Ureter (tissue), 1 donor: ENCODE results near the gene TSPAN10. TPM values are rescaled to one million over a fixed set of nuclear protein-coding genes. Genes with fewer than 3 reads are reported as not detected.
"Not testable (repeated sequence)": the region's sequence is repeated elsewhere in the genome, so short reads cannot be mapped to it uniquely, and the experiment has no call there.

Experiments used
- DNase-seq: peaks from one replicate; pipeline ENCODE4 v3.0.0-alpha.2; 2020; ENCODE audit warnings: low spot score
- total RNA-seq: library from RNA; stranded (reverse); gene quantifications from one replicate; pipeline ENCODE4 v1.2.4, GENCODE V29; 2023
- donor health status: DM: yes; HTN: yes; CAD: no.

The TSPAN10 gene
- total RNA-seq = 2.5 TPM

DNA sequence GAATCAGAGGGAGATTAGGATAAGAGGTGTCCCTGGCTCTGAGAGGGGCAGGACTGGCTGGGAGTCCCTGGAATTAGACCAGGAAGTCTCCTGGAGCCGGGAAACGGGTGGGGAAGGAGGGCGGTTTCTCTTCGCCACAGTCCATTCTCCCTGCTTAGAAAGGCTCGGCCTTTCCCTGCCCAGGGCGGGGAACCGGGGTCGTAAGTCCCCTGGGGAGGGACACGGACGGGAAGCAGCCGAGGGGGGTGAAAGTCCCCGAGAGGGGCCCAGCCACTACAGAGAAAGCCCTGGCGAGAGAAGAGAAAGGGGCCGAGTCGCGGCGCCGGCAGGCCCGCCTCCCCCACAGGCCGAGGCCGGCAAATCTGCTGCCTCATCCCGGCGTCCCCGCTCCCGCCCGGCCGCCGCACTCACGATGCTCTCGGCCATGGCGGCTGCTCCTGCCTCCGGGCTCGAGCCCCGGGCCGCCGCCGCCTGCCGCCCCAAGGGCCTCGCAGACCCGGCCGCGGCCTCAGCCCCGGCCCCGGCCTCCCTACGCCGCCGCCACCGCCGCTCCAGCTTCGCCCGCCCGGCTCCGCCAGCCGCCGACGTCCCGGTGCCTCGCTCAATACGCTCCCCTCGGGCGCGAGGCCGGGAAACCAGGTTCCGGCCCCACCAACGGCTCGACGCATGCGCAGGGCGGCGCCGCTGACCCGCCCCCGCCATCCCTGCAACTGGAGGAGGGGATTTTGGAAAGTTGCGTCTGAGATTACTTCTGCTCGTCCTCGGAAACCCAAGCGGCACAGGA lies at the start of gene TSPAN10, which contains the start of gene NPLOC4:
Gene TSPAN10, plus strand, starts transcription at position 692 of the 784 bp plus-strand sequence. CDS start 5,217 bp downstream, outside the sequence.
Gene NPLOC4, minus strand, starts transcription at position 608 of the 784 bp plus-strand sequence. Its CDS starts 182 bp downstream, at position 426.
- peak; percentile 89 for DNase-seq

DNA sequence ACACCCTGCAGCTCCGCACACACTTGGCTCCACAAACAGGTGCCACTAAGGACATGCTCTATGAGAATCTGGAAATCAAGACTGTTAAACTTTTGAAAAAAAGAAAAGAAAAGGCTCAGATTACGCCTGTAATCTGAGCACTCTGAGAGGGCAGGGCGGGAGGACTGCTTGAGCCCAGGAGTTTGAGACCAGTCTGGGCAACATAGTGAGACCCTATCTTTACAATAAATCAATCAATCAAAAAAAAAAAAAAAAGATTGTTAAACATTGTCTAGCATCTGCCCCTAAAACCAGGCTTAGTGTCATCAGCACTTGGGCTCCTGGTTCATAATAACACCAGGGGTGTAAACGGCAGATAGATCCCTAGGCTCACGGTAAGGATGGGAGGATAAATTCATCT lies 47.4 kb upstream of the TSPAN10 start:
- no peak for DNase-seq

DNA sequence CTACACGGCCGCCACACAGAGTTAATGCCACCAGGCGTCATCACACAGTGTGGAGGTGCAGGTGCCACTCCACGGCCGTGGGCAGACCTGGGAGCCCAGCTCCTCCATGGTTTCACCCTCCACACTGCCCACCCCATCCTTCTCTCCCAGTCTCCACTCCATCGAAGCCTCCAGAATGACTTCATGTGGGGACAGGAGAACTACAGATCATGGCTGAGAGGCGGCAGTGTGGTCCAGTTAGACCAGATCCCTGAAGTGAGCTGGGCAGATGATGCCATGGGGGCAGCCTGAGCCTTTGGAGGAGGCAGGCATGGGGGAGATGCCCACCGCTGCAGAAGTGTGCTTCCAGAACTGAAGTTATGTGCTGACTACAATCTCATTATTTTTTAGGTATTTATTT lies 46.9 kb upstream of the TSPAN10 start:
- no peak for DNase-seq

DNA sequence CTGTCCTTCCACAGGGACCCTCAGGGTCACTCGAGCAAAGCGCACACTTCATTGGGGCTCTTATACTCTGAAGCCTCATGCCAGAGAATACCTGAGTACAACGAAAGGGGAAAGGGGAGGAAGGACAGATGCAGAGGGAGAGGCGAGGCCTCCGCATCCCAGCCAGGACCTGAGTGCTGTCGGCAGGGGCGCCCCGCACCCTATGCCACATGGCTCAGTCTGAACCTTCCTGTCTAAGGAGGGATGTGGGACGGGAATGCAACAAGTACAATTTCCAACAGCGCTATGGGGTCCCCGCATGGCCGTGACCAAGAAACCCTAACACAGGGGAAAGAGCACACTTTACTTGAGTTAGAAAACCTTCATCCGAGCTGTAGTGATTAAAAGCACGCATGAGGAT lies 45.0 kb upstream of the TSPAN10 start:
- no peak for DNase-seq

DNA sequence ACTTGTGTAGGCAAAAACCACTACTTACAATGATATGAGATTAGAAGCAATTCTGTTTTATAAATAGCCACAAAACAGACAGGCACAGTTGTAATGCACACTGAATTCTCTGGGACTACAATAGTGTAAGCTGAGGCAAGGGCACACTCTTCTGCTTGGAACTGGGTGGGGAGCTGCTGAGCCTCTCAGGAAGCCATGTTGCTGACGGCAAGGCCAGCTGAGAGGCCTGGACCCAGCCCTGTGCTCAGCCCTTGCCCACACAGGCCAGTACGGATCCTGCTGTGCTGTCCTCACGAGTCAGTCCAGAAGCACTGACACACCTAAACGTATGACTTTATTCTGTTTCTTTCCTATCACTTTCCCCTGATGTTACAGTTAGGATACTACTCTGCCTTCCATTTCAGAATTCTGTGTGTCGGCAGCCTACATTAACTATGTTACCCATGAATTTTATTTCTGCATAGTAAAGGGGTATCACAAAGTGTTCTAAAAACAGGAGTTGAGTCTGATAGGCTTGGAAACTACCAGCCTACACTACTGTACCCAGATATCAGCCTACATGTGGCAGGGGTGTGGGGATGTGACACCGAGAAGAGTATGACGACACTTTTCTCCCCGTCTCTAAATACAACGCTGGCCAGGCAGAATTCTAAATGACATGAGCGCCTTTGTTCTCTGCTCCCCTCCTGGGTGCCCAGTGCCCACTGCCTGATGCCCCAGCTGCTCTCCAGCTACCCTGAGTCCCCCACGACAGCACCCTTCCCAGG lies 43.7 kb upstream of the TSPAN10 start:
- DNase-seq = no peak

DNA sequence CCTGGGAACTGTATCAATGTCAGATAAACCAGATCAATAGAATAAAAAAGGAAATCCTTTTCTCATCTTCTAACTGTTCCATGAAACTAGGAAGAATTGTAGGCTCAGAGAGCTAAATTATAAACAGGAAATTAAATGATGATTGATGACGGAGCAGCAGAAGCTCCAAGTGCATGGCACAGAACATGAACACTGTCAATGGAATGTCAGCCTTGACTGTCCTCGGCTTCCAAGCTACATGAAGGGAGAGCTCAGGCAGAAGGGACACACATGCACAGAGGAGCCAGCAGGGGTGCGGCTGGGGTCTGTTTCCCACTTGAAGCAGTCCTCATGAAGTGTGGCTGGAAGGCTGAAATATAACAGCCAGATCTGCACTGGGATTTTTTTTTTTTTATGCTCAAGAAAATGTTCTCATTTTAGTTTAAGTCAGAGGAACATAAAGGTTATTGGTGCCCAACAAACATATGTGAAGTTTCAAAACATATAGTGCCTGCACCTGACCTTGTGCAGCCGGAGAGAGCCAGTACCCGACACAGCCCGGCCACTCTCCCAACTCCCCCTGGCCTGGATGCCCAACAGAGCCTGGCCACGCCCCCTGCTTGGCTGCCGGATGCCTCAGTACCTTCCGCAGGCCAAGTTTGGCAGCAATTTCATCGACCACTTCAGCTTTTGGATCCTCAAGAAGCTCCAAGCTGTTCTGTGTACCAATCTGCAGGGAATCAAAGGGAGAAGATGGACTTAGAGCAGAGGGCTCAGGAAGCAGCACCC lies 37.1 kb upstream of the TSPAN10 start:
- DNase-seq = no peak

DNA sequence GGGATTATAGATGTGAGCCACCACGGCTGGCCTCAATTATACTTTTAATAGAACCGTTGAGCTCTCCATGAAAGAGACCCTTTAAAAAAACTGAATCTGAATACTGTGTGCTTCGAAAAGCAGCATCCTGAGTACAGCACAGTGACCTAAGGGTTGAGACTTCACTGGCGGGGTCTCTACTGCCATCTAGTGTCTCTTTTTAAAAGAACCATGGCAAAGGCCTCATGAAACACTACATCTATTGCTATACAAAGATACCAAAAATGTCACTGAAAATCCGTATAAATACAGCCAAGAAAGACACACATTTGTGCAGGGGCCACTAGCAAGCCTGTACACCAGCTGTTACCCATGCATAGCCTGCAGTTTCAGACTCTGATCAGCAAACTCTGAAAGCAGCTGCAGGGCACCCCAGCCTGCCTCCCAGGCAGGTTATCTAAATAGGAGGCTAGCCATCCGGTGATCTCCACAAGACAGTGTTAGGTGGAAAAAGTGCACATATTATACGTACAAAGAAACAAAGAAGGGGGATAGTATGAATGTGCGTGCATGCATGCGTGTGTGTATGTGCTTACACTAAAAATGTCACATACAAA lies 35.4 kb upstream of the TSPAN10 start:
- DNase-seq = peak; percentile 52

DNA sequence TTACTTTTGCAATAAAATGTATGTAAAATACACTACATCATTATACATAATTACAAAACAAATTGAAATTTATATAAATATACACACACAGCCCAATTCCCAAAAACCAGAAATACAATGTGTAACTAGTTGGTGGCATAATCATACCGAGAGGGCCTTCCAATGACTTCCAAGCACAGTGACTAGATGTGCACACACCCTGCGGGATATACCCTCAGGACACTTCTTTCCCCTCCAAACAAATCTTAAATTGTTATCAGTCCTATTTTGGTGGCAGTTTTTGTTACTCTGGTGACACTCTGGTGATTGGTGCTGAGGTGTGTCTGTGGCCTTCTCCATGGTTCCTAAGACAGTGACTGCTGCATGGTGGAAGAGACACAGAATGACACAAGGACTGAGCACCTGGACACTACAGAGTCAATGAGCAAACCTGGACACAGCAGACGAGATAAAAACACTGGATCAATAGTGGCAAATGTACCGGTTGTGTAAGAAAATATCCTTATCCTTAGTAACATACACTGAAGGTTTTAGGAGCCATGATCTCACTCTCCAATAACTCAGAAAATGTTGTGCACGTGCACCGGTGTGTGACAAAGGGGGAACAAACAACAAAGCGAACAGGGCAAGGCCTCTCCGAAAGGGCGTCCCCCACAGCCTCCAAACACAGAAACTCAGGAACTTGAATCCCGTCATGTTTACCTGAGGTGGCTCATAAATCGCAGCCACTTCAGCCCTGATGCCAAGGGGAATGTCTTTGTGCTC lies 33.0 kb upstream of the TSPAN10 start:
- DNase-seq = no peak

DNA sequence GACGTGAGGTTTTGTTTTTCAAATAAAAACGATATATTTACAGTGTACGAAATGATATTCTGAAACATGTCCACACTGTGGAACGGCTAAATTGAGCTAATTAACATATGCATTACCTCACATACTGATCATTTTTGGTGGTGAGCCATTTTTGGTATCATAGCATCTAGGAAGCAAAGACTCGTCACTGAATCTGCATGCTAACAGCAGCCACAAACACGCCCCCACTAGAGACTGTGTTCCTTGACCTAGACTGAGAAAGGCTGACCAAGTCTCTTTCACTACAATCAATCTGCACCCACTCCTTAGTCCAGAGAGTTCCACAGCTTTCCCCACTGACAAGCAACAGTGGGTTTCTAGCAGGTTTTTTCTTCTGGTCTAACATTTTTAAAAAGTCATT lies 29.6 kb upstream of the TSPAN10 start:
- no peak for DNase-seq

DNA sequence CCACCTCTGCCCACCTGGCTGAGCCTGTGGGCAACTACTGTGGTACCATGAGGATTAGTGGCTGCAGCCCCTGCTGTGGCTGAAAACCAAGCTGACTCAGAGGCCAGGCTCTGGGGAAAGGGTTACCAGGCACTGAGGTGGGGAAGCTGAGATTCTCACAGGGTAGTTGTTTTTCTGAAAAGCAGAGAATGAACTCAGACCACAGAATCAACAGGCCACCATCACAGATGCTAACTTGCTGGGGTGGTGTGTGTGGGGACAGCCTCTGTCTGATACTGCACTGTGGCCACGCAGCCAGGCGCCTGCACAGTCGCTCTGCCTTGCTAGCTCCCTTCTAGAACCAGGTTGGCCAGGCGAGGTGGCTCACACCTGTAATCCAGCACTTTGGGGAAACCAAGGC lies 28.9 kb upstream of the TSPAN10 start:
- DNase-seq = no peak

DNA sequence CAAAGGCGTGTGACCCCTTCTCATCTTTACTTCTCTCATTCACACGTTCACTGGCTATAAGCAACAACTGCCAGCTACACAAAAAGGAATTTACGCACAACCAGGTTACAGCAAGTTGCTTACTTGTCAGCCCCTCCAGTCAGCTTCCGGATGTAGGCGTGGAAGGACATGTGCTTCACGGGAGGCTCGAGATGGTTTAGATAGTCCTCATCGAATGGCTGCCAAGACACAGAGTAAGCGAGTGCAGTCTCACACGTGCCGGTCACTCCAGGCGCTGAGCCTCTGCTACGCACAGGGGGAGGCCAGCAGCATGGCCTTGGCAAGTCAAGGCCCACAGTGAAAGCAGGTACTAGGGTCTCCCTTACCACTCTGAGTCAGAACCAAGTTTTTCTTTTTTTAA lies 28.4 kb upstream of the TSPAN10 start:
- DNase-seq = no peak

DNA sequence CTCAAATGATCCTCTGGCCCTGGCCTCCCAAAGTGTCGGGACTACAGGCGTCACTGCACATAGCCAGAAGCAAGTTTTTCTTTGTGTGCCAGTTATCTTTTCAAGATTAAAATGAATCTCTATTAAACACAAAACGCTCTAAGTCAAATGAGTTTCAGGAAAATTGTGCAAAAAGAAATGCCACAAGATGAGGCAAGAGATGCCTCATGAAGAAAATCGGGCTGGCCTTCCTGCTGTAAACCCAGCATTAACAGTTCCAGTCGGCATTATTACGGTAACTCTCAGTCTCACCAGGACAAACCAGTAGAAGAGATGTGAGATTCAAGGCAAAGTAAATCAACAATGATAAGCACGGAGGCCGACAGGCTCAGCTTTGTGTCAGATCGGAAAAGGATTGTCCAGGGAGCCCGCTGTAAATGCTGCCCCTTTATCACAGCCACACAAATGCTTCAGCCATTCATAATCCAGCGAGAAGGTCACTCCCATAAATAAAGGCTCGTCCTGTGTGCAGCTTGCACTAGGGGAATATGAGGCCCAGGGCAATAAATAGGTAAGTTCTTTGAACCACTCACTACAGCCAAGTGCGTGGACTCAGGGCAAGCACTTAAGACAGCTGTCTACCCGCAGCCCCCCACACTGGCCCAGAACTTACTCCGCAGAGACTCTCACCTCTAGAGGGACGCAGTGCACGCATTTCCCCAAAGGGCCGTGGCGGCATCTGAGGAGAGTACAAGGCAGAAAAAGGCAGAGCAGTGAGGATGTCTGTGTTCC lies 27.3 kb upstream of the TSPAN10 start:
- no peak for DNase-seq

DNA sequence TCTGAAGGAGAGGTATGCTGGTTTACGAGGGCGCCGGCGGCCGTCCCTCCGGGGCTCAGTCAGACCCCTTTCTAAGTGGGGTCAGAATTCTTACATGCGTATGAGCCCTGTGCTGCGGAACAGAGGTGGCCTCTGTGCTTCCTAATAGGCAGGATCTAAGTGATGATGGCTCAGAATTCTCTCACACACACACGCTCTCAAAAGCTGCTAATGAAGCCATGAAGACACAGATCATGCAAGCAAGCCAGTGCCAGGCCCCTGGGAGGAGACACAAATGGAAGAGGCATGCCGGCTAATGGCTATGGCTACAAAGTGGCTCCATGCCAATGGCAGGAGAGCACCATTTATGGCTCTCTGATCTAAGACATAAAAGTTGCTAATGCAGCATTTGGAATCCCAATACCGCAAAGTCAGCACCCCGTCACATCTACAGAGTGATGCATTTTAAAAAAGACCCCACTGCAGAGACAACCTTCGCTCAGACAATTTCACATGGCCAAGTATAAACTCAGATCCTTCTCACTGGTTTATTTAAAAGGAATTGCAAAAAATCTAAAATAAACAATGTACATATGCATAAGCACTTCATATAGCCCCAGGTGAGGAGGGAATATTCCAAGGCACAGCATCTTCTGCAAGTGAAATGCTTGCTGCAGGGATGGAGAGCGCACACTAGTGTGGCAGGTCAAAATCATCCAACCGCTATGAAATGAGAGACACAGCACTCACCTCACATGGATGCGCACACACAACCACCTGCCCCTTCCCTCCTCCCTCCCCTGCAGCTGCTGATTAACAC lies 24.6 kb upstream of the TSPAN10 start:
- no peak for DNase-seq

DNA sequence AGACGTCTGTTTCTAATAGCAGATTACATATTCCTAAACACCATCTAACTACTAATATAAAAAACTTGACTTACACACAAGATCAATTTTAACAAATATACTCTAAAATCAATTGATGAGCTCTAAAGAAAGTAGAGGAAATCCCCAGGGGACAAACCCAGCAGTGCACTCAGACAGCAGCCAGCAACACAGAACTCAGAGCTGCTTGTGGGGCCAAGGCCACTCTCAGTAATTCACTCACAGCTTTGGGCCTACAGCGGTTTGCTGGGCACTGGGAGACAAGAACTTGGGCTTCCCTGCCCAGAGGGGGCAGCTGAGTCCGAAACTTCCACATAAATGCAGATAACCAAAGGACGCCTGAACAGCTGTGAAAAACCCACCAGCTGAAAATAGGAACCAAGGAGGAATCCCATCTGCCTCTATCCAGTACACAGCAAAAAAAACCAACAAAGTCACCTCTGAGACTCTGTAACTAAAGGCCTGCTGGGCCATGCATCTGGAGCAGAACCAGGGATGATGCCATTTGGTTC lies 21.5 kb upstream of the TSPAN10 start:
- DNase-seq = no peak

DNA sequence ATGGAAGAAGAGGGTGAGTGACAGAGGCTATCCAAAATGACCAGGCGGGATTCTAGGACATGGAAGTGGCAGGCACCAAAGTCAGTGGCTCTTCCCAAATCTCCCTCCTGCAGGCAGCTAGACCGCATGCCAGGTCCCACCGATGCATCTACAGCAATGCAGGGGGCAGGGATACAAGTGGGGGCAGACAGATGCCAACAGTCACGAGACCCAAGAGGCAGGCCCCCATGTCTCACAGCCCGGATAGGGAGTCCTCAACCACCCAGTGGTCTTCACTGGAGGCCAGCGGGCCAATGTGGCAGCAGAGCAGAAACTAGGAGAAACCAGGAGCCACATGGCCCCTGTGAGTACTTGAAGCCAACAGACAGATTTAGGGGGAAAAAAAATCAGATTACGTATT lies 20.1 kb upstream of the TSPAN10 start:
- DNase-seq = no peak

DNA sequence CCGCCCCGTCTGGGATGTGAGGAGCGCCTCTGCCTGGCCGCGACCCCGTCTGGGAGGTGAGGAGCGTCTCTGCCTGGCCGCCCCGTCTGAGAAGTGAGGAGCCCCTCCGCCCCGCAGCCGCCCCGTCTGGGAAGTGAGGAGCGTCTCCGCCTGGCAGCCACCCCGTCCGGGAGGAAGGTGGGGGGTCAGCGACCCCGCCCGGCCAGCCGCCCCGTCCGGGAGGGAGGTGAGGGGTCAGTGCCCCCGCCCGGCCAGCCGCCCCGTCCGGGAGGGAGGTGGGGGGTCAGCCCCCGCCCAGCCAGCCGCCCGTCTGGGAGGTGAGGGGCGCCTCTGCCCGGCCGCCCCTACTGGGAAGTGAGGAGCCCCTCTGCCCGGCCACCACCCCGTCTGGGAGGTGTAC lies 18.7 kb upstream of the TSPAN10 start:
- not testable (repeated sequence) for DNase-seq

DNA sequence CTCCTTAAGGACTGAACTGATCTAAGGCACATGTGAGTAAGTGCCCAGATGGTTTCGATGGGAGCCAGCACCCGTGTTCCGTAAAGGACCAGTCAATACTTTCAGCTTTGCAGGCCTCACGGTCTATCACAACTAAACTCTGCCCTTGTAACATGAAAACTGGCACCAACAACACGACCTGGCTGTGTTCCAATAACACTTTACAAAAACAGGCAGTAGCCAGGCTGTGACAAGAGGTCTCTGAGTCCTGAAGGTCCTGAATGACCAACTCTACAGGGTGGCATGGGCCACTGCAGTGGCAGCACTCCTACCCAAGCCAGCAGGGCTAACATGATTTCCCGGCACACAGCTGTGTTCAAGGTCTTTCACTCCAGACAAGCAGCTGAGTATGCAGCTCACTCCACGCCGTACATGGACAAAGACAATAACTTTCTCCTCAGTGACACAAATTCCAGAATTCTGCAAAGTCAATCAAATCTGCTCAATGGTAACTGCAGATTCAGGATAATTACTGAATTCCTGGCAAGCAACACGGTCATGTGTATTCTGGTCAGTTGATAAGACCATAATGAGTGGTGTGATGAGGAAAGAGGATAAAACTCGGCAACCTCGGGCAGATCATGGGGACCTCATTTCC lies 15.4 kb upstream of the TSPAN10 start:
- no peak for DNase-seq

DNA sequence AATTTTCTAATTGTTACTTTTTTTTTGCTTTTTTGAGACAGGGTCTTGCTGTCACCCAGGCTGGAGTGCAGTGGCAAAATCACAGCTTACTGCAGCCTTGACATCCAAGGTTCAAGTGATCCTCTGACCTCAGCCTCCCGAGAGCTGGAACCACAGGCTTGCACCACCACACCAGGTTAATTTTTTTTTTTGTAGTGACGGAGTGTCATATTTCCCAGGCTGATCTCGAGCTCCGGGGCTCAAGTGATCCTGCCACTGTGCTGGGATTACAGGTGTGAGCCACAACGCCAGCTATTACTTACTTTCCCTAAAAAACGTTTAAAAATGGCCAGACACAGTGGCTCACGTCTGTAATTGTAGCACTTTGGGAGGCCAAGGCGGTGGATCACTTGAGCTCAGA lies 6.7 kb upstream of the TSPAN10 start:
- no peak for DNase-seq

DNA sequence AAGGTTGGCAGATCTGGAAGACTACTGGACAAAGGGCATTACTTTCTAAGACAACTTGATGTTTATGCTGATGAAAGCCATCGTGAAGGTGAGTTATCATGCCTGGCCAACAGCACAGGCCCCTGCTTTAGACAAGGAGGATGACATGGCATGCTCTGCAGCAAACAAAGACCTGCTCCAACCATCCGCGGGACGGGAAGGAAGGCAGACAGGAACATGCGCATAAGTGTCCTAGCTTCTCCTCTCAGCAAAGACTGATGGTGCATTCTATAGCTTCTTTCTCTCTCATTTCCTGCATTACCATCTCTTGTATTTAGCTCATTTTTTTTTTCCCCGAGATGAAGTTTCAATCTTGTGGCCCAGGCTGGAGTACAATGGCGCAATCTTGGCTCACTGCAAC lies 5.5 kb upstream of the TSPAN10 start:
- no peak for DNase-seq
